Keratinocyte (primary cell): ENCODE measurements around the gene GGA2. TPM values are rescaled to one million over a fixed set of nuclear protein-coding genes. Genes with fewer than 3 reads are reported as not detected.

Source experiments
- DNase-seq: peaks from one replicate; pipeline ENCODE4 v3.0.0-alpha.2; 2011; ENCODE audit warnings: low read depth, missing footprints, low spot score
- FAIRE-seq: peaks from 2 replicates; lab custom pipeline; 2011; peaks lifted over from hg19 to GRCh38; lab: Jason Lieb, UNC
- H2AFZ ChIP-seq: 2 replicates; pipeline ENCODE4 v1.6.0; 2012; ENCODE audit warnings: low read length, control low read depth, inconsistent platforms; ENCODE audit not compliant: control insufficient read depth
- H3K27ac ChIP-seq: 2 replicates; pipeline ENCODE4 v1.5.1; 2011; ENCODE audit warnings: low read length; ENCODE audit not compliant: control insufficient read depth, insufficient read depth
- H3K27me3 ChIP-seq: 3 replicates; pipeline ENCODE4 v1.6.0; 2011; ENCODE audit warnings: low read length; ENCODE audit not compliant: control insufficient read depth, insufficient read depth; ENCODE audit errors: extremely low read depth
- H3K36me3 ChIP-seq, 2 experiments: 2 replicates in 1 of 2; 3 replicates in 1 of 2; pipeline ENCODE4 v1.5.1; 2011; ENCODE audit warnings: low read length in 2 of 2, mild to moderate bottlenecking in 1 of 2; ENCODE audit not compliant: control insufficient read depth in 2 of 2, insufficient read depth in 2 of 2; ENCODE audit errors: extremely low read depth in 1 of 2
- H3K4me1 ChIP-seq: 3 replicates; pipeline ENCODE4 v1.5.1; 2011; ENCODE audit warnings: low read length; ENCODE audit not compliant: control insufficient read depth, insufficient read depth; ENCODE audit errors: extremely low read depth
- H3K4me2 ChIP-seq: 3 replicates; pipeline ENCODE4 v1.6.0; 2011; ENCODE audit warnings: low read depth, low read length; ENCODE audit not compliant: control insufficient read depth, insufficient read depth; ENCODE audit errors: extremely low read depth
- H3K4me3 ChIP-seq, 3 experiments: fragments of 200-600 bp in 1 of 3; sonication (generic) in 1 of 3; 2 replicates in 2 of 3; 3 replicates in 1 of 3; pipeline ENCODE4 v1.5.1; 2011 to 2016; ENCODE audit warnings: low read length in 3 of 3, mild to moderate bottlenecking in 3 of 3, control low read depth in 2 of 3, inconsistent platforms in 1 of 3, low read depth in 1 of 3, mixed read lengths in 1 of 3, mixed run types in 1 of 3, moderate library complexity in 1 of 3; ENCODE audit not compliant: control insufficient read depth in 2 of 3, insufficient read depth in 2 of 3; ENCODE audit errors: extremely low read depth in 1 of 3
- H3K79me2 ChIP-seq: 2 replicates; pipeline ENCODE4 v1.6.0; 2012; ENCODE audit warnings: low read length; ENCODE audit not compliant: control insufficient read depth, insufficient read depth
- H3K9ac ChIP-seq: 3 replicates; pipeline ENCODE4 v1.6.0; 2011; ENCODE audit warnings: low read length; ENCODE audit not compliant: control insufficient read depth, insufficient read depth; ENCODE audit errors: extremely low read depth
- H3K9me1 ChIP-seq: 3 replicates; pipeline ENCODE4 v1.6.0; 2011; ENCODE audit warnings: low read length; ENCODE audit not compliant: control insufficient read depth, insufficient read depth; ENCODE audit errors: extremely low read depth
- H3K9me3 ChIP-seq: 2 replicates; pipeline ENCODE4 v1.5.1; 2012; ENCODE audit warnings: low read depth, low read length; ENCODE audit not compliant: control insufficient read depth
- H4K20me1 ChIP-seq: 3 replicates; pipeline ENCODE4 v1.6.0; 2011; ENCODE audit warnings: low read length; ENCODE audit not compliant: control insufficient read depth, insufficient read depth; ENCODE audit errors: extremely low read depth
- EZH2 ChIP-seq: IDR thresholded peaks from one replicate; pipeline ENCODE4 v1.6.1; 2012; ENCODE audit warnings: inconsistent platforms, mild to moderate bottlenecking, low read length, moderate library complexity
- dilution Hi-C: fragments of 300-500 bp; cut with MboI; formaldehyde crosslinking; loops from one replicate; pipeline ENCODE4 v1.7.0; 2020; ENCODE audit warnings: low sequenced_read_pairs; ENCODE audit not compliant: extremely low pct_ligation_motif_present
- polyA plus RNA-seq, 5 experiments: library from polyadenylated mRNA; depleted of rRNA in 3 of 5; stranded (reverse) in 3 of 5; stranded (forward) in 1 of 5; unstranded in 1 of 5; fragments of >200 nt; gene quantifications; 1 replicate in 1 of 5; 2 replicates in 3 of 5; 3 replicates in 1 of 5; pipeline versions ENCODE4 v1.2.1 to v1.2.3, GENCODE V29; 2011 to 2012; ENCODE audit warnings: missing spikeins in 2 of 5, low read depth in 1 of 5, low replicate concordance in 1 of 5
- TF ChIP-seq, protein P1 (sequence below), 3 experiments: IDR thresholded peaks in 1 of 3; conservative IDR thresholded peaks in 1 of 3; optimal IDR thresholded peaks in 1 of 3; 2 replicates in 2 of 3; 3 replicates in 1 of 3; pipeline versions ENCODE3 to v1.5.1; 2011; ENCODE audit warnings: low read length in 3 of 3, mild to moderate bottlenecking in 3 of 3, moderate library complexity in 2 of 3, control low read depth in 1 of 3, inconsistent platforms in 1 of 3; ENCODE audit not compliant: insufficient read depth in 2 of 3; ENCODE audit errors: extremely low read depth in 1 of 3

The GGA2 gene
- polyA plus RNA-seq, 1 donor (not counting 4 experiments of a cell fraction or from before 2014, with no cell fraction given): 54.1 TPM

- H2AFZ ChIP-seq: no peak overlapping the region
- dilution Hi-C loops: no loop called here
- H3K9me3 ChIP-seq: no peaks in the 10 kb centered on the region
- H3K36me3 ChIP-seq: peaks cover 35 to 53% of the 10 kb centered on the region in 2 experiments
- H3K9me1 ChIP-seq: no peaks in the 10 kb centered on the region
- no peaks in the 10 kb centered on the region for H3K79me2 ChIP-seq
- no peak overlapping the region for H3K4me2 ChIP-seq
- TF ChIP-seq, protein P1, sequence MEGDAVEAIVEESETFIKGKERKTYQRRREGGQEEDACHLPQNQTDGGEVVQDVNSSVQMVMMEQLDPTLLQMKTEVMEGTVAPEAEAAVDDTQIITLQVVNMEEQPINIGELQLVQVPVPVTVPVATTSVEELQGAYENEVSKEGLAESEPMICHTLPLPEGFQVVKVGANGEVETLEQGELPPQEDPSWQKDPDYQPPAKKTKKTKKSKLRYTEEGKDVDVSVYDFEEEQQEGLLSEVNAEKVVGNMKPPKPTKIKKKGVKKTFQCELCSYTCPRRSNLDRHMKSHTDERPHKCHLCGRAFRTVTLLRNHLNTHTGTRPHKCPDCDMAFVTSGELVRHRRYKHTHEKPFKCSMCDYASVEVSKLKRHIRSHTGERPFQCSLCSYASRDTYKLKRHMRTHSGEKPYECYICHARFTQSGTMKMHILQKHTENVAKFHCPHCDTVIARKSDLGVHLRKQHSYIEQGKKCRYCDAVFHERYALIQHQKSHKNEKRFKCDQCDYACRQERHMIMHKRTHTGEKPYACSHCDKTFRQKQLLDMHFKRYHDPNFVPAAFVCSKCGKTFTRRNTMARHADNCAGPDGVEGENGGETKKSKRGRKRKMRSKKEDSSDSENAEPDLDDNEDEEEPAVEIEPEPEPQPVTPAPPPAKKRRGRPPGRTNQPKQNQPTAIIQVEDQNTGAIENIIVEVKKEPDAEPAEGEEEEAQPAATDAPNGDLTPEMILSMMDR (optimal IDR thresholded peaks at IDR 0.05 in 1 of 3, IDR thresholded peaks at IDR 0.05 in 1 of 3, conservative IDR thresholded peaks at IDR 0.05 in 1 of 3; ENCODE audit: extremely low read depth in 1 of 3, insufficient read depth in 2 of 3, low read length in 3 of 3): no peak
- no peak for TF ChIP-seq EZH2
- H4K20me1 ChIP-seq: no peaks in the 10 kb centered on the region
- H3K27me3 ChIP-seq: no peaks in the 10 kb centered on the region
- no peak overlapping the region for H3K9ac ChIP-seq
- no peak overlapping the region for H3K4me3 ChIP-seq
- no peaks in the 10 kb centered on the region for H3K4me1 ChIP-seq
- H3K27ac ChIP-seq: no peak overlapping the region
- DNase-seq (no peak), FAIRE-seq (no peak)
These were observed 31.2 kb downstream of the GGA2 start for GRCh38 chr16:23479138-23479537.

DNA sequence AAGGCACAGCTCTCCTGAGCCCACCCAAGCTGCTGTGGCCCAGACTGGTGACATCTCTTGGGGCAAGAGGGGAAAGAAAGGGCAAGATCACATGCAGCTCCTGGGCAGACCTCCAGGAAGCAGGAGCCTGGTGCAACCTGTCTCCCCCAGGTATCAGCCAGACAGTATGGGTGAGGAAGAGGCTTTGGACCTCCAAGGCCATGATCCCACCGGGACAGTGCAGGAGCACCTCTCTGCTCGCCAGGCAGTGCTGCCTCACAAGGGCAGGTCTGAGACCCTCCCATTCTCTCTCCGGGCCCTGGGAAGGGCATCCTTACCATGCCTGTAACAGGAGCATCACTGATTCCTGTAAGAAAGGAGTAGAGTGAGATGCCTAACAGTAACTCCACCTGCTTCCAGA lies 31.7 kb downstream of the GGA2 start:
- dilution Hi-C loops: no loop called here
- no peaks in the 10 kb centered on the region for H3K4me1 ChIP-seq
- DNase-seq (no peak), FAIRE-seq (no peak)
- H3K27ac ChIP-seq: no peak overlapping the region
- no peak overlapping the region for H3K4me3 ChIP-seq
- peaks cover 38 to 57% of the 10 kb centered on the region in 2 experiments for H3K36me3 ChIP-seq
- no peak overlapping the region for H2AFZ ChIP-seq
- no peaks in the 10 kb centered on the region for H3K9me1 ChIP-seq
- H3K27me3 ChIP-seq: no peaks in the 10 kb centered on the region
- H3K9me3 ChIP-seq: no peaks in the 10 kb centered on the region
- no peaks in the 10 kb centered on the region for H4K20me1 ChIP-seq
- H3K4me2 ChIP-seq: no peak overlapping the region
- TF ChIP-seq EZH2: no peak
- TF ChIP-seq, protein P1 (optimal IDR thresholded peaks at IDR 0.05 in 1 of 3, IDR thresholded peaks at IDR 0.05 in 1 of 3, conservative IDR thresholded peaks at IDR 0.05 in 1 of 3; ENCODE audit: extremely low read depth in 1 of 3, insufficient read depth in 2 of 3, low read length in 3 of 3): no peak
- H3K79me2 ChIP-seq: no peaks in the 10 kb centered on the region
- H3K9ac ChIP-seq: no peak overlapping the region
